Measurements from ENCODE around the gene SNAPC2. TPM values are rescaled to one million over a fixed set of nuclear protein-coding genes. Genes with fewer than 3 reads are reported as not detected.
A peak's percentile ranks its signal among the peaks of the same experiment; 100 is the strongest.

The SNAPC2 gene
- total and polyA plus RNA-seq, 2 of the 13 experiments (the other 11 are each of a cell fraction or from before 2014, with no cell fraction given): 10.2 to 12.7 TPM

- TF ChIP-seq ZNF441 (CRISPR knock-in tag; IDR thresholded peaks at IDR 0.05; ENCODE audit: borderline replicate concordance) (no peak), SOX6 (IDR thresholded peaks at IDR 0.05) (no peak), SOX6 (CRISPR knock-in tag; IDR thresholded peaks at IDR 0.05) (peak; percentile 74), XRCC5 (optimal IDR thresholded peaks at IDR 0.05; ENCODE audit: low read length) (no peak), HMG20B (CRISPR knock-in tag; conservative IDR thresholded peaks at IDR 0.05) (no peak), BCLAF1 (IDR thresholded peaks at IDR 0.05) (no peak), ZHX2 (IDR thresholded peaks at IDR 0.05; ENCODE audit: low read depth) (0 out of 2 replicates have a peak, but pooled peaks have one; percentile 31), ZHX2 (CRISPR knock-in tag; IDR thresholded peaks at IDR 0.05; ENCODE audit: borderline replicate concordance) (no peak), TIGD3 (CRISPR knock-in tag; IDR thresholded peaks at IDR 0.05; ENCODE audit: borderline replicate concordance) (no peak), SKI (IDR thresholded peaks at IDR 0.05; ENCODE audit: partially characterized antibody) (peak; percentile 62), ARID2 (CRISPR knock-in tag; IDR thresholded peaks at IDR 0.05; ENCODE audit: borderline replicate concordance) (no peak), ZNF576 (CRISPR knock-in tag; IDR thresholded peaks at IDR 0.05) (no peak), CENPX (CRISPR knock-in tag; IDR thresholded peaks at IDR 0.05) (no peak), SRSF9 (IDR thresholded peaks at IDR 0.05; ENCODE audit: borderline replicate concordance, insufficient read depth, low read depth, low read length, poor library complexity, severe bottlenecking) (no peak), GATAD1 (CRISPR knock-in tag; IDR thresholded peaks at IDR 0.05) (no peak; the same call in 1 of the 2 replicates), ZKSCAN1 (IDR thresholded peaks at IDR 0.05; ENCODE audit: low read length) (peak; percentile 22; the same call in 1 of the 2 replicates), CEBPB (IDR thresholded peaks at IDR 0.05; ENCODE audit: borderline replicate concordance, low read depth, low read length) (peak; percentile 94), RBAK (CRISPR knock-in tag; IDR thresholded peaks at IDR 0.05) (no peak), CEBPG (CRISPR knock-in tag; IDR thresholded peaks at IDR 0.05) (peak; percentile 88), MZF1 (CRISPR knock-in tag; IDR thresholded peaks at IDR 0.05; ENCODE audit: borderline replicate concordance) (no peak), TCF12 (IDR thresholded peaks at IDR 0.05) (no peak), TCF12 (CRISPR knock-in tag; IDR thresholded peaks at IDR 0.05) (peak; percentile 27; the same call in 1 of the 2 replicates), AHR (CRISPR knock-in tag; IDR thresholded peaks at IDR 0.05) (no peak)
Observed at GRCh38 chr19:7897292-7897691, 22.8 kb upstream of the SNAPC2 start (continued).
